ENCODE results near the gene WDR91.

GRCh38 chr7:135160098-135160857, 51.0 kb downstream of the WDR91 start:
- TF ChIP-seq MAX (IDR thresholded peaks at IDR 0.05) (peak; percentile 34), ZBTB33 (IDR thresholded peaks at IDR 0.05) (no peak), JUND (IDR thresholded peaks at IDR 0.05) (peak; percentile 64 to 83), REST (IDR thresholded peaks at IDR 0.05) (no peak), SP1 (IDR thresholded peaks at IDR 0.05) (no peak), RXRA (IDR thresholded peaks at IDR 0.05) (peak in 1 of 2 donors; percentile 38), GABPA (IDR thresholded peaks at IDR 0.05 in 1 of 2, conservative IDR thresholded peaks at IDR 0.05 in 1 of 2) (no peak)
- TF ChIP-seq, protein P1, sequence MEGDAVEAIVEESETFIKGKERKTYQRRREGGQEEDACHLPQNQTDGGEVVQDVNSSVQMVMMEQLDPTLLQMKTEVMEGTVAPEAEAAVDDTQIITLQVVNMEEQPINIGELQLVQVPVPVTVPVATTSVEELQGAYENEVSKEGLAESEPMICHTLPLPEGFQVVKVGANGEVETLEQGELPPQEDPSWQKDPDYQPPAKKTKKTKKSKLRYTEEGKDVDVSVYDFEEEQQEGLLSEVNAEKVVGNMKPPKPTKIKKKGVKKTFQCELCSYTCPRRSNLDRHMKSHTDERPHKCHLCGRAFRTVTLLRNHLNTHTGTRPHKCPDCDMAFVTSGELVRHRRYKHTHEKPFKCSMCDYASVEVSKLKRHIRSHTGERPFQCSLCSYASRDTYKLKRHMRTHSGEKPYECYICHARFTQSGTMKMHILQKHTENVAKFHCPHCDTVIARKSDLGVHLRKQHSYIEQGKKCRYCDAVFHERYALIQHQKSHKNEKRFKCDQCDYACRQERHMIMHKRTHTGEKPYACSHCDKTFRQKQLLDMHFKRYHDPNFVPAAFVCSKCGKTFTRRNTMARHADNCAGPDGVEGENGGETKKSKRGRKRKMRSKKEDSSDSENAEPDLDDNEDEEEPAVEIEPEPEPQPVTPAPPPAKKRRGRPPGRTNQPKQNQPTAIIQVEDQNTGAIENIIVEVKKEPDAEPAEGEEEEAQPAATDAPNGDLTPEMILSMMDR (IDR thresholded peaks at IDR 0.05; ENCODE audit: low read depth, low read length, missing input control): no peak

Data from liver (tissue), 3 donors.